Panc1 (cell line): Measurements from ENCODE around the gene PIGU. TPM values are rescaled to one million over a fixed set of nuclear protein-coding genes. Genes with fewer than 3 reads are reported as not detected.

Source experiments
- ATAC-seq: fragments of 200-7000 bp; cut with Tn5 transposase; 2 replicates; pipeline ENCODE4 v1.9.1; 2020; ENCODE audit warnings: mild to moderate bottlenecking, moderate library complexity
- BruUV-seq: library from RNA; stranded (reverse); fragments of 400-500 nt; replicated peaks from 2 replicates; lab custom pipeline; 2021; lab: Mats Ljungman, UMichigan
- CTCF ChIA-PET: fragments of 300-600 bp; sonication (Branson Sonifier 250); formaldehyde crosslinking; loops from one replicate; lab custom pipeline; 2022; ENCODE audit warnings: antibody characterized with exemption; lab: Charles Lee
- POLR2A ChIA-PET: fragments of 300-600 bp; sonication (Branson Sonifier 250); formaldehyde crosslinking; loops from one replicate; lab custom pipeline; 2022; ENCODE audit warnings: antibody characterized with exemption; lab: Charles Lee
- DNase-seq: peaks from one replicate; pipeline ENCODE4 v3.0.0-alpha.2; 2010; ENCODE audit warnings: low read depth, low spot score
- H3K27ac ChIP-seq: 2 replicates; pipeline ENCODE4 v1.5.1; 2011; ENCODE audit warnings: mild to moderate bottlenecking, low read length, inconsistent platforms
- H3K27me3 ChIP-seq: fragments of 200-500 bp; sonication (Bioruptor generic); 2 replicates; pipeline ENCODE4 v1.6.0; 2014; ENCODE audit warnings: low read length, inconsistent platforms; ENCODE audit not compliant: control insufficient read depth, insufficient read depth
- H3K36me3 ChIP-seq: fragments of 200-500 bp; sonication (Bioruptor generic); 2 replicates; pipeline ENCODE4 v1.5.1; 2014; ENCODE audit warnings: inconsistent platforms, mild to moderate bottlenecking, low read length, moderate library complexity; ENCODE audit not compliant: control insufficient read depth, insufficient read depth
- H3K4me1 ChIP-seq: 2 replicates; pipeline ENCODE4 v1.5.1; 2011; ENCODE audit warnings: inconsistent platforms, mild to moderate bottlenecking, low read length, moderate library complexity; ENCODE audit not compliant: control insufficient read depth, insufficient read depth
- H3K4me3 ChIP-seq, 2 experiments: 2 replicates each; pipeline ENCODE4 v1.5.1; 2011 to 2012; ENCODE audit warnings: low read depth in 2 of 2, low read length in 2 of 2, mild to moderate bottlenecking in 2 of 2, inconsistent platforms in 1 of 2, moderate library complexity in 1 of 2
- H3K9me3 ChIP-seq: fragments of 200-500 bp; sonication (Bioruptor generic); 2 replicates; pipeline ENCODE4 v1.5.1; 2014; ENCODE audit warnings: low read depth, mild to moderate bottlenecking, inconsistent platforms, low read length, moderate library complexity; ENCODE audit not compliant: control insufficient read depth, insufficient read depth
- POLR2AphosphoS5 ChIP-seq: IDR thresholded peaks from 2 replicates; pipeline ENCODE4 v1.6.1; 2012; ENCODE audit warnings: mild to moderate bottlenecking, low read depth, low read length, moderate library complexity
- SIN3A ChIP-seq: IDR thresholded peaks from 2 replicates; pipeline ENCODE4 v1.6.1; 2012; ENCODE audit warnings: low read depth, mild to moderate bottlenecking, low read length, moderate library complexity, borderline replicate concordance; ENCODE audit not compliant: insufficient read depth
- TCF7L2 ChIP-seq: IDR thresholded peaks from 2 replicates; pipeline ENCODE4 v1.6.1; 2011; ENCODE audit warnings: mild to moderate bottlenecking, low read depth, low read length, inconsistent platforms
- in situ Hi-C: cut with HindIII; loops from 2 replicates; pipeline ENCODE4 v1.10.0; 2016; ENCODE audit warnings: low sequenced_read_pairs, low pct_unique_long_range_greater_than_20kb
- intact Hi-C: fragments of 100-400 bp; cut with micrococcal nuclease; formaldehyde crosslinking; loops from one replicate; pipeline ENCODE4 v1.10.0; 2022; ENCODE audit not compliant: unreplicated experiment
- total RNA-seq: library from RNA; stranded (reverse); gene quantifications from one replicate; pipeline ENCODE4 v1.2.1, GENCODE V29; 2021; ENCODE audit not compliant: unreplicated experiment
- TF ChIP-seq, protein P1 (sequence below): fragments of 450-650 bp; IDR thresholded peaks from 2 replicates; pipeline ENCODE4 v1.5.1; 2017; ENCODE audit warnings: mild to moderate bottlenecking
- TF ChIP-seq, protein P2 (sequence below), 2 experiments: IDR thresholded peaks; 2 replicates each; pipeline ENCODE4 v1.6.1; 2011 to 2012; ENCODE audit warnings: low read depth in 2 of 2, control low read depth in 1 of 2, low read length in 1 of 2, mild to moderate bottlenecking in 1 of 2, moderate library complexity in 1 of 2; ENCODE audit not compliant: insufficient read depth in 1 of 2

PIGU gene
- total RNA-seq, 1 experiment from 2014 or later, result 22.9 TPM

- Histone ChIP-seq H3K27ac (no peak overlapping the region), H3K9me3 (no peaks in the 10 kb centered on the region), H3K4me1 (peaks cover 6% of the 10 kb centered on the region), H3K36me3 (peaks cover 13% of the 10 kb centered on the region), H3K4me3 (no peak overlapping the region), H3K27me3 (no peaks in the 10 kb centered on the region)
- ATAC-seq, result no peak
- no TSS peak for BruUV-seq
- in situ Hi-C loops, result no loop called here
- POLR2A ChIA-PET, result interaction anchor here (0.6 kb wide), 1 partner anchor 189 kb away, joined by 4 read pairs; no protein-coding TSS in a partner anchor
- CTCF ChIA-PET, result interaction anchor here (0.5 kb wide), 1 partner anchor 81 kb away, joined by 6 read pairs; no protein-coding TSS in a partner anchor
- intact Hi-C loops, result no loop called here
- DNase-seq, result no peak
- TF ChIP-seq SIN3A, result no peak
- TF ChIP-seq, protein P1, sequence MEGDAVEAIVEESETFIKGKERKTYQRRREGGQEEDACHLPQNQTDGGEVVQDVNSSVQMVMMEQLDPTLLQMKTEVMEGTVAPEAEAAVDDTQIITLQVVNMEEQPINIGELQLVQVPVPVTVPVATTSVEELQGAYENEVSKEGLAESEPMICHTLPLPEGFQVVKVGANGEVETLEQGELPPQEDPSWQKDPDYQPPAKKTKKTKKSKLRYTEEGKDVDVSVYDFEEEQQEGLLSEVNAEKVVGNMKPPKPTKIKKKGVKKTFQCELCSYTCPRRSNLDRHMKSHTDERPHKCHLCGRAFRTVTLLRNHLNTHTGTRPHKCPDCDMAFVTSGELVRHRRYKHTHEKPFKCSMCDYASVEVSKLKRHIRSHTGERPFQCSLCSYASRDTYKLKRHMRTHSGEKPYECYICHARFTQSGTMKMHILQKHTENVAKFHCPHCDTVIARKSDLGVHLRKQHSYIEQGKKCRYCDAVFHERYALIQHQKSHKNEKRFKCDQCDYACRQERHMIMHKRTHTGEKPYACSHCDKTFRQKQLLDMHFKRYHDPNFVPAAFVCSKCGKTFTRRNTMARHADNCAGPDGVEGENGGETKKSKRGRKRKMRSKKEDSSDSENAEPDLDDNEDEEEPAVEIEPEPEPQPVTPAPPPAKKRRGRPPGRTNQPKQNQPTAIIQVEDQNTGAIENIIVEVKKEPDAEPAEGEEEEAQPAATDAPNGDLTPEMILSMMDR, result no peak
- TF ChIP-seq POLR2AphosphoS5, result no peak
- TF ChIP-seq, protein P2, sequence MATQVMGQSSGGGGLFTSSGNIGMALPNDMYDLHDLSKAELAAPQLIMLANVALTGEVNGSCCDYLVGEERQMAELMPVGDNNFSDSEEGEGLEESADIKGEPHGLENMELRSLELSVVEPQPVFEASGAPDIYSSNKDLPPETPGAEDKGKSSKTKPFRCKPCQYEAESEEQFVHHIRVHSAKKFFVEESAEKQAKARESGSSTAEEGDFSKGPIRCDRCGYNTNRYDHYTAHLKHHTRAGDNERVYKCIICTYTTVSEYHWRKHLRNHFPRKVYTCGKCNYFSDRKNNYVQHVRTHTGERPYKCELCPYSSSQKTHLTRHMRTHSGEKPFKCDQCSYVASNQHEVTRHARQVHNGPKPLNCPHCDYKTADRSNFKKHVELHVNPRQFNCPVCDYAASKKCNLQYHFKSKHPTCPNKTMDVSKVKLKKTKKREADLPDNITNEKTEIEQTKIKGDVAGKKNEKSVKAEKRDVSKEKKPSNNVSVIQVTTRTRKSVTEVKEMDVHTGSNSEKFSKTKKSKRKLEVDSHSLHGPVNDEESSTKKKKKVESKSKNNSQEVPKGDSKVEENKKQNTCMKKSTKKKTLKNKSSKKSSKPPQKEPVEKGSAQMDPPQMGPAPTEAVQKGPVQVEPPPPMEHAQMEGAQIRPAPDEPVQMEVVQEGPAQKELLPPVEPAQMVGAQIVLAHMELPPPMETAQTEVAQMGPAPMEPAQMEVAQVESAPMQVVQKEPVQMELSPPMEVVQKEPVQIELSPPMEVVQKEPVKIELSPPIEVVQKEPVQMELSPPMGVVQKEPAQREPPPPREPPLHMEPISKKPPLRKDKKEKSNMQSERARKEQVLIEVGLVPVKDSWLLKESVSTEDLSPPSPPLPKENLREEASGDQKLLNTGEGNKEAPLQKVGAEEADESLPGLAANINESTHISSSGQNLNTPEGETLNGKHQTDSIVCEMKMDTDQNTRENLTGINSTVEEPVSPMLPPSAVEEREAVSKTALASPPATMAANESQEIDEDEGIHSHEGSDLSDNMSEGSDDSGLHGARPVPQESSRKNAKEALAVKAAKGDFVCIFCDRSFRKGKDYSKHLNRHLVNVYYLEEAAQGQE (IDR thresholded peaks at IDR 0.05; ENCODE audit: insufficient read depth in 1 of 2, low read depth in 2 of 2, low read length in 1 of 2), result no peak
- no peak for TF ChIP-seq TCF7L2
Measured at GRCh38 chr20:34512266-34512954, 164.5 kb downstream of the PIGU start.

GRCh38 chr20:34511891-34512265 is 165.0 kb downstream of the PIGU start:
- no peaks in the 10 kb centered on the region for H3K27me3 ChIP-seq
- ChIA-PET CTCF (interaction anchor here (0.5 kb wide), 1 partner anchor 80 kb away, joined by 6 read pairs; no protein-coding TSS in a partner anchor), POLR2A (interaction anchor here (0.6 kb wide), 1 partner anchor 188 kb away, joined by 4 read pairs; no protein-coding TSS in a partner anchor)
- intact Hi-C loops, result no loop called here
- H3K27ac ChIP-seq, result no peak overlapping the region
- no peak for DNase-seq
- no peak overlapping the region for H3K4me3 ChIP-seq
- in situ Hi-C loops, result no loop called here
- no peaks in the 10 kb centered on the region for H3K9me3 ChIP-seq
- ATAC-seq, result no peak
- peaks cover 6% of the 10 kb centered on the region for H3K4me1 ChIP-seq
- no TSS peak for BruUV-seq
- TF ChIP-seq TCF7L2 (no peak), POLR2AphosphoS5 (no peak), SIN3A (no peak)
- TF ChIP-seq, protein P1, result no peak
- TF ChIP-seq, protein P2 (IDR thresholded peaks at IDR 0.05; ENCODE audit: insufficient read depth in 1 of 2, low read depth in 2 of 2, low read length in 1 of 2), result no peak
- H3K36me3 ChIP-seq, result peaks cover 14% of the 10 kb centered on the region
